ENCODE measurements around the gene NRXN3. TPM values are rescaled to one million over a fixed set of nuclear protein-coding genes. Genes with fewer than 3 reads are reported as not detected.

Gene NRXN3
- total and polyA plus RNA-seq, 2 donors (not counting 1 experiment from before 2014, with no cell fraction given): 0.83 to 34.6 TPM

- no peaks in the 10 kb centered on the region for H3K27me3 ChIP-seq (ENCODE audit: control insufficient read depth, insufficient read depth, low read length)
- H3K27ac ChIP-seq (ENCODE audit: insufficient read depth, low read length): no peak overlapping the region
- peak in 1 of 2 donors; percentile 16 for DNase-seq (ENCODE audit: low read depth in 2 of 2)
- H2AFZ ChIP-seq (ENCODE audit: low read length): no peak overlapping the region
- H3K4me2 ChIP-seq (ENCODE audit: extremely low read depth, insufficient read depth, low read length): no peak overlapping the region
- TF ChIP-seq CTCF (conservative IDR thresholded peaks at IDR 0.05 in 1 of 2, IDR thresholded peaks at IDR 0.05 in 1 of 2; ENCODE audit: low read depth in 1 of 2, low read length in 2 of 2) (no peak), EZH2 (IDR thresholded peaks at IDR 0.05; ENCODE audit: low read length, missing control alignments) (no peak)
- H3K79me2 ChIP-seq (ENCODE audit: control insufficient read depth, insufficient read depth, low read length): no peaks in the 10 kb centered on the region
- H3K36me3 ChIP-seq (ENCODE audit: control insufficient read depth, insufficient read depth, low read length): no peaks in the 10 kb centered on the region
- no peaks in the 10 kb centered on the region for H4K20me1 ChIP-seq (ENCODE audit: control insufficient read depth, extremely low read depth, insufficient read depth, low read length)
- no peaks in the 10 kb centered on the region for H3K4me1 ChIP-seq (ENCODE audit: control insufficient read depth, extremely low read depth, insufficient read depth, low read length)
- no peaks in the 10 kb centered on the region for H3K9me3 ChIP-seq (ENCODE audit: control insufficient read depth, insufficient read depth, low read depth, low read length)
- no peak overlapping the region for H3K9ac ChIP-seq (ENCODE audit: insufficient read depth, low read length)
- H3K4me3 ChIP-seq (replicated peaks in 1 of 4; ENCODE audit: control extremely low read depth in 1 of 4, insufficient read depth in 1 of 4, low read depth in 3 of 4, low read length in 4 of 4): no peak overlapping the region
Measured at GRCh38 chr14:79805636-79806035, 1635.5 kb downstream of the NRXN3 start.

- Histone ChIP-seq H3K27ac (ENCODE audit: insufficient read depth, low read length) (no peak overlapping the region), H3K36me3 (ENCODE audit: control insufficient read depth, insufficient read depth, low read length) (no peaks in the 10 kb centered on the region), H2AFZ (ENCODE audit: low read length) (no peak overlapping the region), H3K9me3 (ENCODE audit: control insufficient read depth, insufficient read depth, low read depth, low read length) (no peaks in the 10 kb centered on the region), H4K20me1 (ENCODE audit: control insufficient read depth, extremely low read depth, insufficient read depth, low read length) (no peaks in the 10 kb centered on the region), H3K9ac (ENCODE audit: insufficient read depth, low read length) (no peak overlapping the region), H3K4me3 (replicated peaks in 1 of 4; ENCODE audit: control extremely low read depth in 1 of 4, insufficient read depth in 1 of 4, low read depth in 3 of 4, low read length in 4 of 4) (no peak overlapping the region), H3K4me2 (ENCODE audit: extremely low read depth, insufficient read depth, low read length) (no peak overlapping the region), H3K27me3 (ENCODE audit: control insufficient read depth, insufficient read depth, low read length) (no peaks in the 10 kb centered on the region), H3K79me2 (ENCODE audit: control insufficient read depth, insufficient read depth, low read length) (no peaks in the 10 kb centered on the region), H3K4me1 (ENCODE audit: control insufficient read depth, extremely low read depth, insufficient read depth, low read length) (no peaks in the 10 kb centered on the region)
- TF ChIP-seq CTCF (conservative IDR thresholded peaks at IDR 0.05 in 1 of 2, IDR thresholded peaks at IDR 0.05 in 1 of 2; ENCODE audit: low read depth in 1 of 2, low read length in 2 of 2) (no peak), EZH2 (IDR thresholded peaks at IDR 0.05; ENCODE audit: low read length, missing control alignments) (no peak)
- peak; percentile 8 to 12 for DNase-seq (ENCODE audit: low read depth in 2 of 2)
Measured at GRCh38 chr14:79809849-79810612, 1639.9 kb downstream of the NRXN3 start.

GRCh38 chr14:79820866-79821535, 1650.8 kb downstream of the NRXN3 start:
- DNase-seq (ENCODE audit: low read depth in 2 of 2): no peak
- Histone ChIP-seq H3K36me3 (ENCODE audit: control insufficient read depth, insufficient read depth, low read length) (no peaks in the 10 kb centered on the region), H3K4me3 (replicated peaks in 1 of 4; ENCODE audit: control extremely low read depth in 1 of 4, insufficient read depth in 1 of 4, low read depth in 3 of 4, low read length in 4 of 4) (no peak overlapping the region), H3K27me3 (ENCODE audit: control insufficient read depth, insufficient read depth, low read length) (no peaks in the 10 kb centered on the region), H3K9ac (ENCODE audit: insufficient read depth, low read length) (no peak overlapping the region), H3K9me3 (ENCODE audit: control insufficient read depth, insufficient read depth, low read depth, low read length) (no peaks in the 10 kb centered on the region), H2AFZ (ENCODE audit: low read length) (no peak overlapping the region), H3K79me2 (ENCODE audit: control insufficient read depth, insufficient read depth, low read length) (no peaks in the 10 kb centered on the region), H3K4me1 (ENCODE audit: control insufficient read depth, extremely low read depth, insufficient read depth, low read length) (no peaks in the 10 kb centered on the region), H3K4me2 (ENCODE audit: extremely low read depth, insufficient read depth, low read length) (no peak overlapping the region), H4K20me1 (ENCODE audit: control insufficient read depth, extremely low read depth, insufficient read depth, low read length) (no peaks in the 10 kb centered on the region), H3K27ac (ENCODE audit: insufficient read depth, low read length) (no peak overlapping the region)
- TF ChIP-seq EZH2 (IDR thresholded peaks at IDR 0.05; ENCODE audit: low read length, missing control alignments) (no peak), CTCF (conservative IDR thresholded peaks at IDR 0.05 in 1 of 2, IDR thresholded peaks at IDR 0.05 in 1 of 2; ENCODE audit: low read depth in 1 of 2, low read length in 2 of 2) (no peak)

All from fibroblast of lung (primary cell).